ENCODE measurements around the gene DNAH17.

- TF ChIP-seq CTCF (IDR thresholded peaks at IDR 0.05; ENCODE audit: low read depth, low read length, poor library complexity, severe bottlenecking) (no peak), EZH2phosphoT487 (IDR thresholded peaks at IDR 0.05; ENCODE audit: borderline replicate concordance, low read length) (no peak)
Observed at GRCh38 chr17:78532311-78532710, 44.9 kb downstream of the DNAH17 start.

Measured in DOHH2 (cell line).